GDM1 (cell line): ENCODE data around the gene IFNG.
"Not testable (repeated sequence)": the region's sequence is repeated elsewhere in the genome, so short reads cannot be mapped to it uniquely, and the experiment has no call there.

ENCODE experiments used
- DNase-seq: peaks from one replicate; lab custom pipeline; 2025; lab: John Stamatoyannopoulos, UW

The IFNG gene

DNA sequence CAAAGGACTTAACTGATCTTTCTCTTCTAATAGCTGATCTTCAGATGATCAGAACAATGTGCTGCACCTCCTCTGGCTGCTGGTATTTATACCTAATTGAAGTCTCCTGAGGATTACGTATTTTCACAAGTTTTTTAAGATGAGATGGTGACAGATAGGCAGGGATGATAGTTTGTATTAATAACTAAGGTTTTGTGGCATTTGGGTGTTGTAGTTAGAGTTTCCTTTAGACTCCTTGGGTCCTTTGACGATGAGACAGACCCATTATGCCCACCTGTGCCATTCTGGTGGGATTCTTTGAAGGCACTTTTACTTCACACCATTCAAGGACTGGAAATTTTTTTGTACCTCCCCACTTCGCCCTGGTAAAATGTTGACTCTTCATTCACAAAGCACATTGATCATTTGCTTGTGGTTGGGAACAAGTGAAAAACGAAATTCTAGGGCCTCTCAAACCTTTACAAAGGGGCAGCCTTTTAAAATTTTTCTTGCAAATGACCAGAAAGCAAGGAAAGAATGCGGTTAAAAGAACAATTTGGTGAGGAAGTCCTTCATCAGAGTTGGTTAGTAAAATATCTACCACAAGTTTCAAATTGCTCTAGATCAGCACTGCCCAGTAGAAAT, at the start of gene IFNG:
IFNG (minus strand) TSS at position 60 of the 624 bp plus-strand sequence. CDS start 125 bp downstream, outside the sequence.
- no peak for DNase-seq

DNA sequence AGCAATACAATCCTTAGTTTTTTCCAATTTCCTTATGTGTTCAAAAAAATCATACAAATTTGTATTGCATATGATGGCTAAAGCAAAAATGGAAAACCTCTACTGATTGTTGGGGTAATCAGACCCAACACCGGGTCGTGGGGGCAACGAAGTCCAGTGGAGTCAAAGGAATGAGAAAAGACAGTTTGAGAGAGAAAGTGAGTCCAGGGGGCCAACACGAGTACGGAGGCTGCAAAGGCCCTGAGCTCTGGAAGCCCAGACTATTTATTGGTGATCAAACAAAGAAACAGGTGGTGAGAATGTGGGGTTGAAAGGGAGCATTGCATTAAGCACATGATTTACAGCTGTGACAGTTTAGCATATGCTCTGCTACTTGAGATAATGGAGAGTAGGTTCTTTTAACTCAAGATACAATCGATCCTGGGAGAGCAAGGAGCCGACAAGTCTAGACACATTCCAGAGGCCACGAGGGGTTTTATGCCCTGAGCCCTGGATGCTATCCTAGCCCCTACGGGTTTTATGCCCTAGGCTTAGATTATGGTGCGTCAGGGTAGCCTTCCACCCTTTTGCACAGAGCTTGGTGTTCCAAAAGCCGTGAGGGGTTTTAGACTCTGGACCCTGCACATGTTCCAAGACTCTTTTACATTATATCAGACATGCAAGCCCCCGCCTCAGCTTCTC, 49.6 kb upstream of the IFNG start:
- not testable (repeated sequence) for DNase-seq

DNA sequence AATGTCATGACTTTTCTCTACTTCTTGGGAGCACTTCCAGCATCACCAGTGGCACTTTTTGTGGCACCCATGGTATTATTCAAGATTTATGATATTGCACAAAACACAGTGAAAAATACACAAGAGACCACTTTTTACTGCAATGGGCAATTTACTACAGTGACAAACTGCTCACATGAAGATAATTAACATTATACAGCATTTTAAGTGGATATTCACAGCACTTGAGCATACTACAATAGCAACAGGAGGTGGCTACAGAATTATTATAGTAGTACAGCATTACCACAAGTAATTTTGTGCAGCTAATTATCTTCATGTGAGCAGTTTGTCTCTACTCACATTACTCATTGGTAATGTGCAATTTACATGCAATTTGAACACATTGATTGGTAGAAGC, 47.7 kb upstream of the IFNG start:
- no peak for DNase-seq

DNA sequence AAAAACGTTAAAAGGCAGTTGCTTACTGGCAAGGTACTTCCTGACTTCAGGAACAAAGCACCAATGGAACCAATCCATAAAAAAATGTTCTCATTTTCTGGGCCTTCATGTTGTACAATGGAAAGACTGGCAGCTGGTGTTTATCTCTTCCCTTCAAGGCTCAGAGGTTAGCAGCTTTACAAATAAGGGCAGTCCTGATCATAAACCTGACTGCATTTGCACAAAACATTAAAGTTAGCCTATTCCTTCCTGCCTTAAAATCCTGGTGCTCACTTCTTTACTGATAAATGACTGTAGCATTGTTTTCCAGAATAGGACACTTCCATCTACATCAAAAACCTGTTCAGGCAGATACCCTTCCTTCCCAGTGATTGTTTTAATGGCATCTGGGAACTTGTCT, 46.9 kb upstream of the IFNG start:
- no peak for DNase-seq

DNA sequence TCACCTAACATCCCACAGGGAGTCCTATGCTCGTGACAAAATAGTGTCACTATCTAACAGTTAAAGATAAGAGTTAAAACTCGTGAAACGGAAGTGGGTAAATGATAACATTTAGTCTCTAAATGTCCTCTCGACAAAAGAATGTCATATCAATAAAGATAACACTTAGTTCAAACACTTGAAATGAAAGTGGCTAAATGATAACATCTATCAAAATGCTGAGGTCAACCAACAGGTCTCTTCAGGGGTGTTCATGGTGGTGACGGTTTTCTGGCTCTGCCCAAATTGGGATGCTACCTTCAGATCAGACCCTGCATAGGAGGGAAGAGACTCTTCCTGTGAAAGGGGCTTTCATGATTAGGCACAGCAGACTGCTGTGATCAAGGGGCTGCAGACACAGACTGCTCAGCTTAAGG, 43.9 kb upstream of the IFNG start:
- no peak for DNase-seq

DNA sequence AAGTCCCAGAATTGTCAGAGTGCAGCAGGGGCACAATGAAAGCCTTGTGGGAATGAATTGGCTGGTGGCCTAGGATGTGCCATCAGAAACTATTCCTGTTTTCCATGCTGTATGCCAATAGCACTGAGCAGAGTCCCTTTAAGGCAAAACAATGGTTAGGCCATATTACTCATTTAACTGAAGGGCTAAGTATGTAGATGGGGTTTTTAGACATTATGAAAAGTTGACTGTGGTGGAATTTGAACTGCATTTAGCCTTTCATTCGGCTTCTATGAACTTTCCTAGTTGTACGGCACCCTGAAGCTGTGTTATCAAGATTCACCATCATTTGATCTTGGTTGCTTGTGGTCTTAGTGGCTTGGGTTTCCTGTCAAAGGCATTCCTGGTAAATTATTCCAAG, 41.3 kb upstream of the IFNG start:
- no peak for DNase-seq

DNA sequence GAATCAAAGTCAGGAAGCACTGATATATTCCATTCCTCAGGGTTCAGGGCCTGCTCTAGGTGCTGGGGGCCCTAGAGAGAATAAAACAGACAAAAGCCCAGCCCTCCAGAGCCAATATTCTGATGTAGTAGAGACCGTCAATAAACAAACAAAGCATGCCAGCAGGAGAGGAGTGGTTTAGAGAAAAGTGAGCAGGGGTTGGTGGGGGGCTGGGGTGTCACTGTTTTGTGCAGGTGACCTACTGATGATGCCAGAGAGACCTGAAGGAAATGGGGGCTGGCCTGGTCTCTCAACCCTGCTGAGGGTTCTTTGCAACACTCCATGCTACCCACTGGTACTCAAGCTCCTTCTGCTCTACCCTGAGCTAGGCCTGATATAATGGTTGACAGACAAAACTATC, 39.6 kb upstream of the IFNG start:
- no peak for DNase-seq

DNA sequence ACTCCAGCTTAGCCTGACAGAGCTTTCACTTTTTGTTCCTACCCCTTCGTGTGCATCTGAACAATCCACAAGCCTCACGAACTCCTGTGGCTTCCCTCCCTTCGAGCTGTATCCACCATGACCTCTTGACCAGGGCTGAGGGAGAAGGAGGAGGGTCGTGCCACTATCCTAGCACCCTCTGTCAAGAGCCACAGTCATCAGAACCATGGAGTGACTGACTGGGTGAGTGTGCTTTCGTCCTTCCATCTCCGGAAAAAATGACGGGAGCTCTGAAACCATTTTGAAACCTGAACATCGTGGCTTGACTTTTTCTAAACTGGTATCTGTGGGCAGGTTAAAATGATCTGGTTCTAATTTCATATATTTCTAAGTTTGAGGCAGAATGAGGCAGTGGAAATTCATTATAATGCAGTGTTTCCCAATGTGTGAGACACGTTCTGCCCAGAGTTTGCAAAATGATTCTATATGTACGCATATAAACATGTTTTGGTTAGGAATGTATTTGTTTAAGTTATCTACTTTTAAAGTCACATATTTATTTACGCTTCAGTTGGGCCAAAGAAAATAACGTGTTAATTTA, 39.1 kb upstream of the IFNG start:
- DNase-seq: no peak

DNA sequence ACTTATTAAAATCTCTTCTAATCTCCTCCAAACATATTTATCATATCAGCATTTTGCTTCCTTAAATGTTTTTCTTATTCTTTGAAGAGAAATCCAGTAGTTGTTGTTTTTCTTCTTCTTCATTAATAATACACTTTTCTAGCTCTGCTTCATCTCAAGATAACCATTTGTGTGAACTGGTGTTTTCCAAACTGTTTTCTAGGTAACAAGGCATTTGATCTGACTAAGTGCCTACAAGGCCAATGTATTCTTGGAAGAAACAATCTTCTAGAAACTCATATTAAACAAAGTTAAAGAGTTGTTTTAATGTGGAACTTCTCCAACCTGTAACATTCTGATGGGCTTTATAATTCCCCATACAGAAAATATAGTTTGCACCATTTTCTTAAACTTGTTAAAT, 30.8 kb upstream of the IFNG start:
- DNase-seq: no peak

DNA sequence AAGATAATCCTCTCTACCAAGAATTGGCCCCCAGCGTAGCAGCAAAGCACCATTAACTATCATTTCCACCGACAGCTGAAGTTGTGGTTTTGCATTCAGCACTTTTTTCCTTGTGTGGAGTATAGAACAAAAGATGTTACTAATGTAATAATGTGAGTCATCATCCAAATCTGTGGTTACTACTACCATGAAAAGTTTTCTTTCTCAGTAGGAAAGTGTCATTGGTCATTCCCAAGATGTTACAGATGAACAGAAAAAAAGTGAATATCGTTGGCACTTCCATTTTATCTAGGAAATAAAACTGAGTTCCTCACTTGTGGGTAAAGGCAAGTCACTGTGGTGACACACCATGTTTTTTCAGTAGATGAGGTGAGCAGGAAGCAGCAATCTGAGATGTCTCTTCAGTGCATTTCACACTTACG, 30.3 kb upstream of the IFNG start:
- no peak for DNase-seq

DNA sequence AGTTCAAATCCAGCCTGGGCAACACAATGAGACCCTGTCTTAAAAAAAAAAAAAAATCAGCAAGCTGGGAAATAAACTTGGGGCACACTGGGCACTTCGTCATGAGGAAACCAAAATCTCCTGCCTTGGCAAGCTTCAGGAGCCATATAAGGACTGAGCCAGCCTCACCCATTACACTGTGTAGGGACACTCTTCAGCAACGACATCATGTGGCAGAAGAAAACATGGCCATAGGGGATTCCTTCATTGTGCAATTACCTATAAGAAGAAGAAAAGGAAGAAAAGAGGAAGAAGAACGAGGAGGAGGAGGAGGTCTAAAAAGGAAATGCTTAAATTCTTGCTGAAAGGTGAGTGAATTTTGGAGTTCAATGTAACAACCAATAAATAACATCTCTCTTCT, 26.1 kb upstream of the IFNG start:
- DNase-seq: no peak

DNA sequence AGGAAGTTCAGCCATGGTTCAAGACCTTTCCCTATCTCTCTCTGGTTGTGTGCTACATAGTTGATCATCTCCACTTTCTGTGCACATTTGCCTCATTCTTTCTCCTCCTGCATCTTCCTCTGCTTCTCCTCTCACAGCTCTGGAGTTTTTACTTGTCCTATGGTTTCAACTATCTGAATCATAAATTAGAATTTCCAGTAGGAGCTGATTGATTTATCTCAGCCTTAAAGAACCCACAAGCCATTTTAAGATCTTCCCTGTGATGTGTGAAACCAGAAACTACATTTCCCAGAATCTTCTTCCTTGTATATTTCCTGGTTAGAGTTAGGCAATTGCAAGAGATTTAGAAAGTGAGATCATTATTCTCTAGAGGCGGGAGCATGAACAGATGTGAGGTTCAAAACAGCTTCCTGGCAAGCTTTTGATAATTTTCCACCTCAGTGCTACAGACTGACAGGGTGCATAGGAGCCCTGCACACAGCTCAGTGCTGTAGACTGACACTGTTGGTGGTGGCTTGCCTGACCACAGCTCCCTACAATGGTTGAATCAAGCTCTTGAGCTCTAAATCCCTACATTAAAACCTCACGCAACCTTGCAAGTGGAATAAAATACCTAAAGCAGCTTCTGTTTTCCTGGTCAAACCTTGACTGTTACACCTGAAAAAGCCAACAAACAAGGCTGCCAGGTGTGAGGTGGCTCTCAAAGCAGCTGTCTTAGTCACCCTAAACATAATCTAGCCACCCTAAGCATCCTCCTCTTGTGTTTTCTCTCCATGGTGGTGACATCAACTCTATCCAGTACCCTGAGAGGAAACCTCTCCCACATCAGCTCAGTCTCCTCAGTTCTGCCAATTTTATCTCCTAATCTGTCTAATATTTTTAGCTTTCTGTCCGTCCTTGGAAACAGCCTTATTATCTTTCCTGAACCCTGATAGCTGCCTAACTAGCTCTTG, 21.5 kb upstream of the IFNG start:
- DNase-seq: no peak

DNA sequence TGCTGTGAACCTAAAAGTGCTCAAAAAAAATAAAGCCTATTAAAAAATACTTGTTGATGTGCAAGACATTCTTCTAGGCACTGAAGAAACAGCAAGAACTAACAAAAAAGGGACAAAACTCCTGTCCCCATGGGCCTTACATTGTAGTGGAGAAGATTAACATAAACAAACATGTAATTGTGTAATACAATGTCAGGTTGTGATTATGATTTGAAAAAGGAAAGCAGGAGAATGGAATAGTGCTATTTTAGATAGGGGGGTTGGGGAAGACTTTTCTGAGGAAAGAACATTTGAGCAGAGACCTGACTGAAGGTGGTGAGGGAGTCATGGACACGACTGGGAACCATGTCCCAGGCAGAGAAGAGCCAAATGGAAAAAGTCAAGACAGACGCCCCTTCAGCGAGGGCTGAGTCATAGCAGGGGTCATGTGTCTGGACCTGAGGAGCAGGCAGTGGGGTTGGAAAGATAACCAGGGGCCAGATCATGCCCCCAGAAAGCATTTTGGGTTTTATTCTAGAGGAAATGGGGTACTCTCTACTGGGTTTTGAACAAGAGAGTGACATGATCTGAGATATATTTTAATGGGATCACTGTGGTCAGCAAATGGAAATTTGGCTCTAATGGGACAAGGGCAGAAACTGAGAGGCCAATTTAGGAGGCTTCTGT, 19.4 kb upstream of the IFNG start:
- no peak for DNase-seq

DNA sequence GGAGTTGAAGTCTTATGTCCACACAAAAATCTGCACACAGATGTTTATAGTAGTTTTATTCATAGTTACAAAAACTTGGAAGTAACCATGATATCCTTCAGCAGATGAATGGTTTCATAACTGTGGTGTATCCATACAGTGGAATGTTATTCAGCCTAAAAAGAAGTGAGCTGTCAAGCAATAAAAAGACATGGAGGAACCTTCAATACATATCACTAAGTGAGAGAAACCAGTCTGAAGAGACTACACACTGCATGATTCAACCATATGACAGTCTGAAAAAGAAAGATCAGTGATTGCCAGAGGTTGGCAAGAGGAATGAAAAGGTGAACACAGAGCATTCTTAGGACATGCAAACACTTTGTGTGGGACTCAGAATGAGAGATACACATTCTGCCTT, 18.6 kb upstream of the IFNG start:
- no peak for DNase-seq

DNA sequence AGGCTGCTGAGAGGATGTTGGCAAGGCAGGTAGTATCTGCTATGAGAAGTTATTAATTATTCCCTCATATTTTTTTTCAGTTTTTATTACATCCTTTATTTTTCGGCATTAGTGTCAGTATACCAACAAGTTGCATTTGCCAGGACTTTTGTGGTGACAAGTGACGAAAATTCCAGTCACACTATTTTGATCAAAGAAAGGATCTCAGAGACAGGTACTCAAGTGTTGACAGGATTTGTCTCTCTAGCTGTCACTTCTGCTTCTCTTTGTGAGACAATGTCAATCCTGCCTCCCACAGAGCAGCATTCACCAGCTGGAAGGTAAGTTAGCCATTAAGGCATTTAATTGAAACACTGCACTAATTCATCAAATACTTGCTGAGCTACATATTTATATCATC, 18.0 kb upstream of the IFNG start:
- no peak for DNase-seq

DNA sequence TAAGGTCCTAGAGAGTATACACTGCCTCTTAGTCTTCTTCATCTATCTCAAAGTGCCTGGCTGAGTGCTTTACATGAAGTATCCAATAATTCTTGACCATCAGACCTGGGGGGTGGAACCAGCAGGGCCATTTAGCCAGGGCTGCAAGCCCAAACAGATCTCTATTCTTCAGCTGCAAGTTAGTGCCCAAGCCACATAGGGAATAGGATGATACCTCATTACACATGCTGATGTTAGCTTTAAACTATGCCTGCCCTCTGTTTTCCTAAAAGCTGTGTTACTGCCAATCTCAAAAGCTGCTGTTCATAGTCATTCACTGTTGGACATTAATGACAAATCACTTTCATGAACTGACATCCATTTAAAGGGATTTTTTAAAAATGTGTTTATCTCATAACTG, 16.7 kb upstream of the IFNG start:
- no peak for DNase-seq

DNA sequence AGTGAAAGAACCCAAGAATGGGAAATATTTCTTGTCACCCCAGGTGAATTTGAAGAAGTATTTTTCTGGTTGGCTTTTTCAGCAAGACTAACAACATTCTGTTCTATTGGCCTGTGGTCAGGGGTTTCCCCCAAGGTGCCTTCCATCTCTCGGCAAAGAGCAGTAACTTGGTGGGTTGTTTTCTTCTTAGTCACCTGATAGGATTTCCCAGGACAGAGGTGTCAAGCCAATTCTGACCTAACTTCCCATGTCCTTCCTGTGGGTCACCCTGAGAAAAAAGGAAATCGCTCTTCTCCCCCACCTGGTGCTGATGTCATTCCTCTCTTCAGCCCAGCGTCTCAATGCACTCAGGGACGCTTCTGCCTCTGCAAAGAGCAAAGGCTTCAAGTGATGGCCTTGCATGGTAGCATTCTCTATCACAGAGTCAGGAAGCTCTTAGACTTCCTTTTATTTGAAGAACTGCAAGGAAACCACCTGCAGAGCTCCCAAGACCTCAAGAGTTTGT, 16.1 kb upstream of the IFNG start:
- DNase-seq: no peak

DNA sequence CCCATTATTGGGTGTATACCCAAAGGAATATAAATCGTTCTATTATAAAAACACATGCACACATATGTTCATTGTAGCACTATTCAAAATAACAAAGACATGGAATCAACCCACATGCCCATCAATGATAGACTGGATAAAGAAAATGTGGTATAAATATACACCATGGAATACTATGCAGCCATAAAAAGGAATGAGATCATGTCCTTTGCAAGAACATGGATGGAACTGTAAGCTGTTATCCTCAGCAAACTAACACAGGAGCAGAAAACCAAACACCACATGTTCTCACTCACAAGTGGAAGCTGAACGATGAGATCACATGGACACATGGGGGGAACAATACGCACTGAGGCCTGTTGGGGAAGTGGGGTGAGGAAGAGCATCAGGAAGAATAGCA, 15.2 kb upstream of the IFNG start:
- DNase-seq: not testable (repeated sequence)

DNA sequence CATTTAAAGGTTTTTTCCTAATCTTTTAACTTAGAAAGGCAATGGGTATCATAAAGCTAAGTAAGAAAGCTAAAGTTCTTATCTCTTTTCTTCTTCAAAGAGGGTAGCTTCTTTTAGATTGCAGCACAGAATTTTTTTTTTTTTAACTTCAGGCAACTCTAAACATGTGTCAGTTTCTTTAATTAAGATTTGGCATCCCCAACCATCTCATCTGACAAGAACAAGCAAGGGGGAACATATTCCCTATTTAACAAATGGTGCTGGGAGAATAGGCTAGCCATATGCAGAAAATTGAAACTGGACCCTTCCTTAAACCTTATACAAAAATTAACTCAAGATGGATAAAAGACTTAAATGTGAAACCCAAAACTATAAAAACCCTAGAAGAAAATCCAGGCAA, 14.3 kb upstream of the IFNG start:
- no peak for DNase-seq

DNA sequence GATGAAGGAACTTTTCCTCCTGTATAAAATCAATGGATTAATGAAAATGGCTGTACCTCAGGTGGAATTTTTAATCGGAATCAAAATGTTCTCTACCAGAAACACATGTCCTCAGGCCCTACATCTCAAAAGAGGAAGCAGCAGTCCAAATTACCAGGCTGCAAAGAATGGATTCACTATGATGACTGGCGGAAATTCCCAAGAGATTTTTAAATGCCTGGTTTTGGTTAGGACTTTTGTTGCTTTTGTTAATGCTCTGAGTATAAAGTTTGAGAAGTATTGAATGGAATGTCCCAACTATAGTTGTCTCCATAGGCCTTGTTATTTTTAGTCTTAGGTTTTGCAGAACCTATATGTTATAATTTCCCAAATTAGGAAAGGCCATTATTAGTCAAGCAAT, 11.2 kb upstream of the IFNG start:
- no peak for DNase-seq

DNA sequence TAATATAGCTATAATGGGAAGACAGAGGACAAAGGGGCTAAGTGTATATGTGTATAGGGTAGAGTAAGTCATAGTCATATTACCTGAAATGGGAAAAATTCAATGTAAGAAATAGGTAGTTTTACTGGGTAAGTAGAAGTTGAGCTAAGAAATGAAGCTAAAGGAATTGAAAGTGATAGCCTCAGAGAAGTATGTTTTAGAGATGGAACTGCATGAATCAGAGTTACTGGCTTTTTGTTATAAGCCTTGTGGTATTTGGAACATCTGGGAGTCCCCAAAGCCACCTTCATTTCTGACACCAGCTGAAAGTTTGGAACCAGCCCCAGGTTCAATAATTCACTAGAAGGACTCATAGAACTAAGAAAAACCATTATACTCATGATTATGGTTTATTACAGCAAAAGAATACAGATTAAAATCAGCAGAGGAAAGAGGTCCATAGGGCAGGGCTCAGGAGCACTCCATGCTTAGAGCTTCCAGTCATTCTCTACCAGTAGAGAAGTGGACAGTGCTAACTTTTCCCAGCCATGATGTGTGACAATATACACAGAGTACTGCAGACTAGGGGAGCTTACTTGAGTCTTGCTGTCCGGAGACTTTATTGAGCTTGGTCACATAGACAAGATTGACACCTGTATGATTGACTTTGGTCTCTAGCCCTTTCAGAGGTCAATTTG, 9.8 kb upstream of the IFNG start:
- DNase-seq: no peak
